Nephron (organoid): ENCODE measurements around the gene TDRD5.
A peak's percentile ranks its signal among the peaks of the same experiment; 100 is the strongest.

ENCODE experiments used
- H3K27ac Mint-ChIP-seq, 3 experiments: 2 replicates each; pipeline ENCODE4 v1.8.0; 2020; ENCODE audit warnings: mixed read lengths in 3 of 3, mild to moderate bottlenecking in 2 of 3, moderate library complexity in 1 of 3
- H3K27me3 Mint-ChIP-seq: 2 replicates; pipeline ENCODE4 v1.8.0; 2021; ENCODE audit warnings: low read depth, mild to moderate bottlenecking, moderate library complexity, mixed read lengths
- H3K36me3 Mint-ChIP-seq: 2 replicates; pipeline ENCODE4 v1.8.0; 2020; ENCODE audit warnings: low read depth, mixed read lengths
- H3K4me1 Mint-ChIP-seq: 2 replicates; pipeline ENCODE4 v1.8.0; 2020; ENCODE audit warnings: mixed read lengths
- H3K4me3 Mint-ChIP-seq, 3 experiments: 2 replicates each; pipeline ENCODE4 v1.8.0; 2020; ENCODE audit warnings: mild to moderate bottlenecking in 3 of 3, mixed read lengths in 3 of 3, moderate library complexity in 2 of 3
- H3K9me3 Mint-ChIP-seq: 2 replicates; pipeline ENCODE4 v1.8.0; 2020; ENCODE audit warnings: mixed read lengths
- TF ChIP-seq, protein P1 (sequence below), 3 experiments: fragments of 200-600 bp; sonication (generic); IDR thresholded peaks; one replicate each; pipeline ENCODE4 v1.5.0; 2021; ENCODE audit warnings: antibody characterized with exemption in 3 of 3; ENCODE audit not compliant: unreplicated experiment in 3 of 3

The TDRD5 gene, protein sequence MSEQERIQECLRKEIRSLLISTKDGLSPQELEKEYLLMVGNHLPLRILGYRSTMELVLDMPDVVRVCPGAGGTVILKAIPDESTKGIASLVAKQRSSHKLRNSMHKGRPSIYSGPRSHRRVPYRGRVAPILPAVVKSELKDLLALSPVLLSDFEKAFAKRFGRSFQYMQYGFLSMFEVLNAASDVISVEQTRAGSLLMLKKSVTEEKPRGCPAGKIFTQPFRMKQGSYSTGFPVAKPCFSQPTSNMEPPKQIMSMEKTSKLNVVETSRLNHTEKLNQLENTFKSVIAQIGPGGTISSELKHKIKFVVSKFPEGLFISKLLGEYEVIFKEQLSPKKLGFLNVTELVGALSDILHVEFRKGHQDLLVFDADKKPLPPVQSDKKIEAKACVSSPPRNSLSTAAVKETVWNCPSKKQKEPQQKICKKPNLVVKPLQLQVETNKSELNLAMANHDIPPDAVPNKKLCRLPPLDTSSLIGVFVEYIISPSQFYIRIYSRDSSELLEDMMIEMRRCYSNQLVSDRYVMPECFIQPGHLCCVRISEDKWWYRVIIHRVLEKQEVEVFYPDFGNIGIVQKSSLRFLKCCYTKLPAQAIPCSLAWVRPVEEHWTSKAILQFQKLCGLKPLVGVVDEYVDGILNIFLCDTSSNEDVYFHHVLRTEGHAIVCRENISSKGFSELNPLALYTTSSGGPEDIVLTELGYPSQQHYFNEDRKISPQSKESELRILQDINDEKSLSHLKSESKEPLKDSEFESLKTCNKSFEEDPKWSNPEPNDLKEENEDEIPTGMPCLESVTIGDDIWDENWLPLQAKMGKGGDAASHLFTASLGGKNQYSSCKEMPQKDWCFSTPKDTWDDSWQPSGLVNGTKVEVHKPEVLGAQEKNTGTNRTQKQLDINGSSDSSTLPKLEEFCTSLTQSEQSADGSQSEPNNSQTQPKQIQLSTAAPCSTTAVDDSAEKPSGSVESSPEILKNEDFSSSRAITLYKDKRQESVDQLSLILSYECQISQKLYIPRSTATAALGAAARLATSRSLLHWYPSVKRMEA

DNA sequence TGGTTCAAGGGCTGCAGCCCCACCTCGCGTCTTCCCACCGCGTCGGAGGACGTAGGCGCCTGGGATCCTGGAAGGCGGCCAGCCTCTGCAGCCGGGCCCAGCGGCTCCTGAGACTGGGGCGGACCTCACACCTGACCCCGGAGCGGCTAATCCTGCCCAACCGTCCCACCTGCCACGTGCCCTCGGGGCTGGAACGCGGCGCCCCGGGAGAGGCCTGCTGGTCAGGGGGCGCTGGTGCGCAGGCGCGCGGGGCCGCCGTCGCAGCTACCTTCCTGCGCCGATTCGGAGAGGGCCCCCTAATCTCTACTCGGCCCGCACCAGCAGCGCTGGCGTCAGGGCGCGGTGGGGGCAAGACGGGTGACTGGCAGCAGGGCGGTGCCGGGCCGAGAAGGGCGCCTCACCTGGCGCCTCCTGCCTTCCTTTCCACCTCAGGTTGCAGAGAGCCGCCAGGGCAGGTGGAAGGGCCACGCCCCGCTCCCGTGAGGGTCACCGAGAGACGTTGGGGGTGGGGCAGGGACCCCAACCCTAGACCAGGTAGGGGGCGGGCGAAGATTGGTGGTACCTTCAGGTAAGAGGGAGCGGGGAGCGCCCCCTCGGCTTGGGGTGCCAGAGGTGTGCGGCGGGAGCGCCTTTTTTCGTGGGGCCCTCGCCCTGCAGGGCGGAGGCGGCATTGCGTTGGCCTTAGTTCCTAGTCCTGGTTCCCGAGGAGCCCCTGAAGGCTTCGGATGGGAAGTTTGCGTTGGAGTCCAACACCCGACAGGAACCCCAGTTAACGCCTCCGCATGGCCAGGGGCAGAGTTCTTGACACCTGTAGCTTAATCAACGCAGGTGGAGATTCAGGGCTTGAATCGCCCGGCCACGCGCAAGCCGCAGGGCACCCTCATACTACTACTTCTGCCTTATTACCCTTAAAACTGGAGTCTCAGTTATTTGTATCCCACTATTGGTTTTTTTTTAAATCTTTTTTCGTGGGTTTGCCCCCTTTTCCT is at the start of gene TDRD5:
Gene TDRD5 (plus strand): TSS at position 241 of the 989 bp plus-strand sequence. CDS start 784 bp downstream, outside the sequence.
- H3K4me1 Mint-ChIP-seq, result no peaks in the 10 kb centered on the region
- TF ChIP-seq, protein P1, sequence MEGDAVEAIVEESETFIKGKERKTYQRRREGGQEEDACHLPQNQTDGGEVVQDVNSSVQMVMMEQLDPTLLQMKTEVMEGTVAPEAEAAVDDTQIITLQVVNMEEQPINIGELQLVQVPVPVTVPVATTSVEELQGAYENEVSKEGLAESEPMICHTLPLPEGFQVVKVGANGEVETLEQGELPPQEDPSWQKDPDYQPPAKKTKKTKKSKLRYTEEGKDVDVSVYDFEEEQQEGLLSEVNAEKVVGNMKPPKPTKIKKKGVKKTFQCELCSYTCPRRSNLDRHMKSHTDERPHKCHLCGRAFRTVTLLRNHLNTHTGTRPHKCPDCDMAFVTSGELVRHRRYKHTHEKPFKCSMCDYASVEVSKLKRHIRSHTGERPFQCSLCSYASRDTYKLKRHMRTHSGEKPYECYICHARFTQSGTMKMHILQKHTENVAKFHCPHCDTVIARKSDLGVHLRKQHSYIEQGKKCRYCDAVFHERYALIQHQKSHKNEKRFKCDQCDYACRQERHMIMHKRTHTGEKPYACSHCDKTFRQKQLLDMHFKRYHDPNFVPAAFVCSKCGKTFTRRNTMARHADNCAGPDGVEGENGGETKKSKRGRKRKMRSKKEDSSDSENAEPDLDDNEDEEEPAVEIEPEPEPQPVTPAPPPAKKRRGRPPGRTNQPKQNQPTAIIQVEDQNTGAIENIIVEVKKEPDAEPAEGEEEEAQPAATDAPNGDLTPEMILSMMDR (IDR thresholded peaks at IDR 0.05; ENCODE audit: unreplicated experiment in 3 of 3), result no peak
- peaks cover 20% of the 10 kb centered on the region for H3K27me3 Mint-ChIP-seq
- no peaks in the 10 kb centered on the region for H3K9me3 Mint-ChIP-seq
- peaks cover under 1% of the 10 kb centered on the region for H3K36me3 Mint-ChIP-seq
- H3K27ac Mint-ChIP-seq, result no peak within 1 kb of the TSS
- H3K4me3 Mint-ChIP-seq, result no peak within 1 kb of the TSS

DNA sequence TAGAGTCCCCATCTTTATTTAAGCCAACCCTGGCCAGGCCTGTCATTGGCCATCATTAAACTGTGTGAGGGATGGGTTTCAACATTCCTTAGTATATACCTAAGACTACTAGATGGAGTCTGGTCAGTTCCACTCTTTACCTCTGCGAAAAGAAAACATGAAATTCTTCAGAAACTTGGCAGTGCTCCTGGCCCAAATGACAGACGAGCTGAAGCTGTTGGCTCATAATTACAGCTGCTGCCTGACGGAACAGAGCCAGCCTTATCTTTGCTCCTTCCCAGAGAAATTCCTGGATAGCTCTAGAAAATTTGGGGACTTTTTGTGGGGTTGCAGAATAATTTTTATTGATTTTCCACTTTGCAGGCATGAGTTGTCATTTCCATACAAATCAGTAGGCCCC is 46.3 kb upstream of the TDRD5 start:
- no peak overlapping the region for H3K4me3 Mint-ChIP-seq
- H3K4me1 Mint-ChIP-seq, result peaks cover 12% of the 10 kb centered on the region
- H3K36me3 Mint-ChIP-seq, result peaks cover 3% of the 10 kb centered on the region
- H3K27me3 Mint-ChIP-seq, result no peaks in the 10 kb centered on the region
- peak overlapping the region in 2 of 3 experiments; percentile 21 to 79 for H3K27ac Mint-ChIP-seq
- TF ChIP-seq, protein P1 (IDR thresholded peaks at IDR 0.05; ENCODE audit: unreplicated experiment in 3 of 3), result no peak
- peaks cover 4% of the 10 kb centered on the region for H3K9me3 Mint-ChIP-seq

DNA sequence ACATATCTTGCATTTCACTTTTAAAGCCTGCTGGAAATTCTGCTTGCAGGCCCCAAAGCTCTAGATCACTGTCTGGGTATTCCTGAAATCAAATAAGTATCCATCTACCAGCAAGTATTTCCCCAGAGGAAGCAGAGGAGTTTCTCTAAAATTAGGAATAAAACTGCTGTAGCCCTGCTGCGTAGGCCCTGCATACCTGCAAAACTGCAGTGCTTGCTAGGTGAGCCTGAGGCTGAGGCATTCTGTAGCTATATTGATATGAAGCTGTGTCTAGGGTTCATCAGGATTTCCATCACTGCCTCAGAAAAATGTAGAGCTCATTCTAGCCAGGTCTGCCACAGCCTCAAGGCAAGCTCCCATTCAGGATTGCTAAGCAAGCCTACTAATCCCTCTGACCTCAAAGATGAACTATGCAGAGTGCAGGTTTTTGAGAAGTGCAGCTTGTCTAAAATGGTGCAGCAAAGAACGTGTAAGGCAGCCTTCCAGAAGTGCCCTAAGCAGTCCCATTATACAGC is 44.6 kb upstream of the TDRD5 start:
- TF ChIP-seq, protein P1 (IDR thresholded peaks at IDR 0.05; ENCODE audit: unreplicated experiment in 3 of 3), result no peak
- peak overlapping the region in 1 of 3 experiments; percentile 82 for H3K27ac Mint-ChIP-seq
- H3K4me1 Mint-ChIP-seq, result peaks cover 12% of the 10 kb centered on the region

DNA sequence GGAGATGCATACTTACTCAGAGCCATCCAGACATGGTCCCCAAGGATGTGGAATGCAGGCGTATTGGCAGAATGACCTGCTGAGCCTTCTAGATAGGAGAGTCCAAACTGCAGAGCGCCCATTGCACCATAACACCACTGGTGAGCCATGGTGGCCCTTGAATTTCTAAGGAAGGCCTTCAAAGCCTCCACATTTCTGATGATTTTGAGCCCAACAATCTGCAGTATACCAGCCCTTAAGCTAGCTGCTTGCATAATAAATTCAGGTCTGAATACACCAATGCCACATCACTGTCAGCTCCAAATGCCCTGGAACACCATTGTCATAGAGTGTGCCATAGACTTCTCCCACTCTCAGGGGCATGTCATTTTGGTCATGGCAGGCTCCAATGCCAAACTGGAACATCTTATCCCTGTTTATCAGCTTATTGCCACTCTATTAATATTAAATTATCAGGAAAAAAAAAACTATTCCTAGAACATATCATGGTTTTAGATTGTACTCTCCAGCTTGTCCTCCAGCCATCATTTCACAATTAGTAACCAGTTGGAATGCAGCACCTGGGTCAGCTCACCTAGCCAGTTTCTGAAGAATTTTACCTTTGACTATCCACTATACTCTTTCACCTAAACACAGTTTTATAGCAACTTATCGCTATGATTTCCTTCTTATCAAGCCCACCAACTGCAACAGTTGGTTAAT is 42.8 kb upstream of the TDRD5 start:
- H3K9me3 Mint-ChIP-seq, result no peaks in the 10 kb centered on the region
- H3K27ac Mint-ChIP-seq, result peak overlapping the region in 2 of 3 experiments; percentile 15 to 33
- TF ChIP-seq, protein P1 (IDR thresholded peaks at IDR 0.05; ENCODE audit: unreplicated experiment in 3 of 3), result no peak
- peaks cover 4% of the 10 kb centered on the region for H3K36me3 Mint-ChIP-seq
- H3K27me3 Mint-ChIP-seq, result no peaks in the 10 kb centered on the region
- H3K4me1 Mint-ChIP-seq, result peaks cover 12% of the 10 kb centered on the region
- no peak overlapping the region for H3K4me3 Mint-ChIP-seq

More for the DNA sequence above, 44.6 kb upstream of the TDRD5 start:
- Mint-ChIP-seq H3K36me3 (peaks cover 4% of the 10 kb centered on the region), H3K27me3 (no peaks in the 10 kb centered on the region), H3K4me3 (no peak overlapping the region), H3K9me3 (peaks cover 2% of the 10 kb centered on the region)
